Right ventricle myocardium superior (tissue), 1 donor: Measurements from ENCODE around the gene C19orf12. TPM values are rescaled to one million over a fixed set of nuclear protein-coding genes. Genes with fewer than 3 reads are reported as not detected.

ENCODE experiments used
- ATAC-seq: fragments of 200-7000 bp; cut with Tn5 transposase; one replicate; pipeline ENCODE4 v1.9.1; 2020; ENCODE audit warnings: mild to moderate bottlenecking; ENCODE audit not compliant: poor library complexity
- DNase-seq: peaks from one replicate; pipeline ENCODE4 v3.0.0-alpha.2; 2020
- intact Hi-C: fragments of 100-400 bp; cut with DNase I; formaldehyde crosslinking; loops from one replicate; pipeline ENCODE4 v1.11.2; 2022
- total RNA-seq: library from RNA; stranded (reverse); fragmentation: NEBNext Ultra II Directional; extraction: Animal tissue kit (Norgen Biotek cat#: 25700); gene quantifications from one replicate; pipeline ENCODE4 v1.2.1, GENCODE V29; 2021
- donor health status: DM: no; HTN: yes; CAD: no; lungs with severe emphysema.

C19orf12 gene
- total RNA-seq, 1 donor from 2014 or later: 59.9 TPM

- ATAC-seq: no peak
- intact Hi-C loops: no loop called here
- no peak for DNase-seq
Measured at GRCh38 chr19:29682236-29682895, 32.7 kb downstream of the C19orf12 start.

DNA sequence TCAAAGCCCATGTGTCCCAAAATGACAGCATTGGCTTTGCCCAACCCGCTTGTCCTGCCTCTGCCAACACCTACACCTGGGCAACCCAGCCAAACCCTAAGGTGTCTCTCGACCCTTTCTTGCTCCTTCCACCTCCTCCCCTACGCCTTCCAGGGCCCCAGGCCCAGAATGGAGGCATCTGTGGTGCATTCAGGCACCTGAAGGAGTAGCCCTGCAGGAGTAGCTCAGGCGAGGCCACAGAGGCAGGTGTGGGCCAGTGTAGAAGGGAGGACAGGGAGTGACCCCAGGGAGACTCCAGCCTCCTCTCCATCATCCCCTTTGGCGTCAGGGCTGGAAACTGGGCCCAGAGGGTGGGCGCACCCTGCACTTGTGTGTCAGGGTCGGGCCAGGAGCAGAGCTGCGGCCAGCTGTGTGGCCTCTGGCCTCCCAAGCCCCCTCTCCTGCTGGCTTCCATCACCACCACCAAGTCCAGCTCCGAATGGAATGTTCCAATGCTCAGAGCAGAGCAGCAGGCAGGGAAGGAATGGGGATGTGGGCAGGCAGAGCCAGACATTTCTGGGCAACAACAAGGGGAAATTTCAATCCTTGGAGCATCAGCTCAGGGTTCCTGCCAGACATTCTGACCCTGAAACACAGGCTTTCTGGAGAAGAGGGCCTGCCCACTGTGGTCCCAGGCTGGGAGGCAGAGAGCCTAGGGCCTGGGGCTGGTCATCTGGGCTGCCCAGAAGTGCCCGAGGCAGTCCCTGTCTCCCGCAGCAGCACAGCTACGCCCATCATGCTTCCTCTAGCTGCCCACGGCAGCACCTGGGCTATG is 33.4 kb downstream of the C19orf12 start:
- DNase-seq (no peak), ATAC-seq (no peak)
- intact Hi-C loops: no loop called here

DNA sequence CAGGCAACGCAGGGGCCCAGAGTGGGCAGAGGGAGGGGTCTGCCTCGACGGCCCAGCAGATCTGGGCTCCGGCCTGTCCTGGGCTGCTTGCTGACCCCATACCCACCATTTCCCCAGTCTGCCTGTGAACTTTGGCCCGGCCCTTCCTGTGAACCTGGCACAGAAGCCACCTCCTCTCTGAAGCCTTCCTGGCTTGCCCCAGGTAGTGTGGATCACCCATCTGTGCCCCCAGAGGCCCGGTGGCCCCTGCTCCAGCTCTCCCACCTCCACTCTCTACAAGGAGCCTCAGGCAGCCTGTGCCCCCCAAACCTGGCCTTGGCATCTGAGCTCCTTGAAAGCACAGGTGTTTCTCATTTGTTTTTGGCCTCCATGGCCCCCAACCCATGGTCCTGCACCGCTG is 34.1 kb downstream of the C19orf12 start:
- DNase-seq (no peak), ATAC-seq (no peak)
- intact Hi-C loops: no loop called here

DNA sequence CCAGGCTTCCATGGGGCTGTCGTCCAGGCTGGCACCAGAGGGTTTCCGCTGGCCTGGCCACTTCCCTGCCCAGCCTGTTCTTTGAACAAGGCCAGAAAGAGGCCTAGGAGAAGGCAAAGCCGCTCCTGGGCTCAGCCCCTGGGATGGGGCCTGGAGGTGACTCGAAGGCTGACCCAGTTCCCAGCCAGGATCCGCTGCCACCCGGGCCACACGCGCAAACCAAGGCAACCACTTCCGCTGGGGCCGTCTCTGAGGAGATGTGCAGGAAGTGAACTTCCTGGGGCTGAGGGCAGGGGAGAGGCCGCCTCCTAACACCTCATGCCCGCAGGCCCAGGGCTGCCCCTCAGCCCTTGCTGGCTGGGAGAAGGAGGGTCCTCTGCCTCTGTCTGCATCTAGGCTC is 34.6 kb downstream of the C19orf12 start:
- intact Hi-C loops: no loop called here
- DNase-seq (peak; percentile 71), ATAC-seq (no peak)

- no peak for ATAC-seq
- intact Hi-C loops: no loop called here
Measured at GRCh38 chr19:29679598-29680210, 35.4 kb downstream of the C19orf12 start.

DNA sequence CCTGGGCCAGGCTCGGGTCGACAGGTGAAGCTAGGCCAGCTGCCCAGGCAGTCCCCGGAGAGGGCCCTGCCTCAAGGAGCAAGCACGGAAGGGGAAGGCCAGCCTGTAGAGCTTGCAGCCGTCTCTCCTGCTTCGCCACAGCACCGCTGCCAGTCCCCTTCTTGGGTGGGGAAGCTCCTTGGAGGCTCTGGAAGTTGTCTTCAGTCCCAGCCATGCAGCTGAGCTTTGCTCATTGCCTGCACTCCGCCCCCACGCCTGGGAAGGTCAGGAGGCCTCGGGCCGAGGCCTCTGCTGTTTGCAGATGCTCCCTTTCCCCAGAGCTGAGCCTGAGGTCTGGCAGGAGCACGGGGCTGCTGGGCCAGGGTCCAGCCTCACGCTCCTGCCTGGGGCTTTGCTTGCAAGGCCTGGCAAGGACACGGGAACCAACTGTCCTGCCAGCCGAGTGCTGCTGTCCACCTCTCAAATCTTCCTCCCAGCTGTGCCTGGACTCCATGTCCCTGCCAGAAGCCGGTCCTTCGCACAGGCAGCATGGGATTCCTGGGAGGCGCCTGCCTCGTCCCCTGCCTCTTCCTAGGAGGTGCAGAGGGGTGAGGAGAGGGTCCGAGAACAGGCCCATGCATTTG is 36.5 kb downstream of the C19orf12 start:
- ATAC-seq (peak; percentile 75), DNase-seq (peak; percentile 90)
- intact Hi-C loops: no loop called here

More at GRCh38 chr19:29679598-29680210, 35.4 kb downstream of the C19orf12 start:
- DNase-seq: no peak

DNA sequence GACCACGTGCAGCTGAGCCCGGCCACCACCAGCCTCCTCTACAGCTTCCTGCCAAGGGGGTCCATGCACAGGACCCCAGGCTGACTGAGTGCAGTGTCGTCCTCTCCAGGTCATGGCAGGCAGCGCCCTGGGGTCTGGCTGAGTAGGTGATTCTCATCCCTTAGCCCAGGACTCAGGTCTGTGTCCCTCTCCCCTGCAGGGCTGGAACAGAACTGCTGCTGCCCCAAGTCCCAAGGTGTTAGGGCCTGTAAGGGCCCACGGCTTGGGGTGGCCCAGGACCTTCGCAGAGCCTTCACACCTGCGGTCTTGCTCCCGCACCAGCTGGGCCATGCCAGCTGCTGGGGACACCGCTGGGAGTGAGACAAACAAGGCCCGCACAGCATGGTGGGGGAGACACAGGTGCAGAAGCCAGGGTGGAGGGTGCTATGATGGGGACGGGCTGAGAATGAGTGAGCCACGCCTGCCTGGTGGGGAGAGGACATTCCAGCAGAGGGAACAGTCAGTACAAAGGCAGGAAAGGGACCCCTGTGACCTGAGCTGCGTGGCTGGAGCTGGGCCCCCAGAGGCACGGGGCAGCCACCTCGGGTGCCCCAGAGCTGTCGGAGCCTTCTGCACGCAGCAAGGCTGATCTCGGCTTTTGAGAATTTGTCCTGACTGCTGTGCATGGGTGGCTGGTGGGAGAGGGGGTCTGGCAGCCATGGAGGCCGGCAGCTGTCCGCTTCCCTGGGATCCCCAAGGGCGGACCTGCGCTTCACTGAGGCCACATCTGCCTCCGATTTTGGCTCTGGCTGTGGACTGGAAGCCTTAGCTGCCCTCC is 37.9 kb downstream of the C19orf12 start:
- DNase-seq: no peak
- intact Hi-C loops: no loop called here
- peak; percentile 0 for ATAC-seq

DNA sequence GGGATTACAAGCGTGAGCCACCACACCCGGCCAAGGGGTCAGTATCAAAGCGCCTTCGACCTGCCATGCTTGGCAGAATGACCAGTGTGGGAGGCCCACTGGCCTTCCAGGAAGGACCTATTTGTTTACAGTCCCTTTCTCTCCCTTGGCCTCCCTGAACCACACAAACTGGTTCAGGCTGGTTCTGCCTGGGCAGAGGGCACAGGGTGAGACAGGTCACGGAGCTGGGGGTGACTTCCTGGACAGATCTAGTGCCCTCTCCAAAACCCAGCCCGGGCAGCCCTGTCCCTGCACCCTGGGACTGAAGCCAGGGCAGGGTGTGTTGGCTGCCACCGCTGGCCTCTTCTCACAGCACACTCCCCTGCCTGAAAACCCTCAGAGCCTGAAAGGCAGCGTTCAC is 38.5 kb downstream of the C19orf12 start:
- intact Hi-C loops: no loop called here
- ATAC-seq (peak; percentile 64), DNase-seq (peak; percentile 84)

GRCh38 chr19:29675650-29676186 is 39.3 kb downstream of the C19orf12 start:
- intact Hi-C loops: no loop called here
- DNase-seq (no peak), ATAC-seq (no peak)

DNA sequence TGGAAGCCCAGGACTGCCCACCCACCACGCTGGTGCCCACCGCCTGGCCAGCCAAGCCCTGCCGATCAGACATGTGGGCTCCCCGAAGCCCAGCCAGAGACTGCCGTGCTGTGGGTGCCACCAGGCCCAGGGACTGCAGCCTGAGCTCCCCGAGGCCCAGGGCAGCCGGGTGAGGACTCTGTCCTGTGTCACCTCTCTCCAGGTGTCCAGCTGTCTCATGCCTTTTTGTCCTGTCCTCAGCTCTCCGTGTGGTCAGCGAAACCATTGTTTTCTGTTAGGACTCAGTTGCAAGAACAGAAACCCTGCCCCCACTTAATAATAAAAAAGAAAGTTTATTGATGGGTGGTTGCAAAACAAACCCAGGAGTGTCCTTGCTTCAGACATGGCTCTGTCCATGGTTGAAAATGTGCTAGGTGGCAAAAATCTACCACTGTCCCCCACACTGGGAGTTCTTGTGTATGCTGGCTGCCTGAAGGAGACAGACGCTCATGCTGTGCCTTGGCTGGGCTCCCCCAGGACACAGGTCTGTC is 39.9 kb downstream of the C19orf12 start:
- DNase-seq (no peak), ATAC-seq (no peak)
- intact Hi-C loops: no loop called here

GRCh38 chr19:29674374-29675119 is 40.5 kb downstream of the C19orf12 start:
- DNase-seq (no peak), ATAC-seq (no peak)
- intact Hi-C loops: no loop called here

GRCh38 chr19:29673451-29674371 is 41.4 kb downstream of the C19orf12 start:
- no peak for ATAC-seq
- no peak for DNase-seq
- intact Hi-C loops: no loop called here

GRCh38 chr19:29672933-29673336 is 42.1 kb downstream of the C19orf12 start:
- DNase-seq (no peak), ATAC-seq (no peak)
- intact Hi-C loops: no loop called here

GRCh38 chr19:29672319-29672932 is 42.6 kb downstream of the C19orf12 start:
- DNase-seq (no peak), ATAC-seq (no peak)
- intact Hi-C loops: no loop called here

- ATAC-seq (peak; percentile 65), DNase-seq (peak; percentile 77)
- intact Hi-C loops: no loop called here
Measured at GRCh38 chr19:29671393-29672160, 43.5 kb downstream of the C19orf12 start.
